Heart left ventricle (tissue), 16 donors: ENCODE measurements around the gene MAPK11. TPM values are rescaled to one million over a fixed set of nuclear protein-coding genes. Genes with fewer than 3 reads are reported as not detected.

Experiments used
- ATAC-seq, 4 donors: fragments of 200-7000 bp; cut with Tn5 transposase; one replicate each; pipeline ENCODE4 v1.9.1; 2020 to 2022; ENCODE audit warnings: moderate library complexity in 4 of 4, mild to moderate bottlenecking in 3 of 4, moderate number of reproducible peaks in 1 of 4
- DNase-seq, 5 donors: peaks; one replicate each; pipeline ENCODE4 v3.0.0-alpha.2; 2020
- H3K27ac ChIP-seq, 12 donors: fragments of 200-600 bp; sonication (generic) in 4 of 12; one replicate each; pipeline versions ENCODE4 v1.5.0 to v1.8.0; 2016 to 2022; ENCODE audit warnings: mild to moderate bottlenecking in 2 of 12
- H3K27me3 ChIP-seq, 9 donors: fragments of 200-600 bp; sonication (generic) in 2 of 9; one replicate each; pipeline versions ENCODE4 v1.5.1 to v1.8.0; 2016 to 2022; ENCODE audit warnings: mild to moderate bottlenecking in 3 of 9
- H3K36me3 ChIP-seq, 9 donors: fragments of 200-600 bp; sonication (generic) in 2 of 9; one replicate each; pipeline versions ENCODE4 v1.5.0 to v1.8.0; 2018 to 2022; ENCODE audit warnings: mild to moderate bottlenecking in 2 of 9
- H3K4me1 ChIP-seq, 12 donors: fragments of 200-600 bp; sonication (generic) in 4 of 12; one replicate each; pipeline versions ENCODE4 v1.5.0 to v1.8.0; 2016 to 2022; ENCODE audit warnings: mild to moderate bottlenecking in 3 of 12
- H3K4me3 ChIP-seq, 12 donors: fragments of 200-600 bp; sonication (generic) in 4 of 12; one replicate each; pipeline versions ENCODE4 v1.5.0 to v1.8.0; 2017 to 2022; ENCODE audit warnings: mild to moderate bottlenecking in 9 of 12, moderate library complexity in 4 of 12
- H3K9me3 ChIP-seq, 12 donors: fragments of 200-600 bp; sonication (generic) in 4 of 12; one replicate each; pipeline versions ENCODE4 v1.5.0 to v1.8.0; 2016 to 2022; ENCODE audit warnings: mild to moderate bottlenecking in 1 of 12
- POLR2A ChIP-seq, 2 donors: fragments of 450-650 bp; IDR thresholded peaks; one replicate each; pipeline ENCODE4 v1.6.1; 2017; ENCODE audit warnings: antibody characterized with exemption in 2 of 2, mild to moderate bottlenecking in 2 of 2, moderate library complexity in 2 of 2
- WGBS, 4 donors: extraction: QIAGEN DNeasy Blood & Tissue Kit in 2 of 4; methylation state at CpG; one replicate each; pipeline versions ENCODE4 v1.1.5 to v1.1.7; 2013 to 2018; 5-methylcytosine and 5-hydroxymethylcytosine counted together
- intact Hi-C, 10 donors: fragments of 100-400 bp; cut with DNase I; formaldehyde crosslinking; loops; one replicate each; pipeline versions ENCODE4 v1.11.1 to v1.14.2; 2022
- polyA plus RNA-seq, 2 donors: library from polyadenylated mRNA; stranded (reverse); fragments of 200-250 nt; gene quantifications; one replicate each; pipeline ENCODE4 v1.2.3, GENCODE V29; 2013
- total RNA-seq, 9 donors: library from RNA; depleted of rRNA in 2 of 9; stranded (reverse); fragments of >200 nt in 2 of 9; fragmentation: NEBNext Ultra II Directional in 3 of 9; extraction: Animal tissue kit (Norgen Biotek cat#: 25700) in 3 of 9; gene quantifications; one replicate each; pipeline versions ENCODE4 v1.1.0 to v1.2.4, GENCODE V29; 2016 to 2023
- TF ChIP-seq, protein P1 (sequence below), 12 donors: fragments of 200-600 bp; sonication (generic) in 4 of 12; IDR thresholded peaks; one replicate each; pipeline versions ENCODE4 v1.5.0 to v1.8.0; 2018 to 2022; ENCODE audit warnings: antibody characterized with exemption in 12 of 12, mild to moderate bottlenecking in 5 of 12
- donor health status: ischemic (EF 13 %, LVEDD 7.1; RV severe dilation, severe dysfunction).
- donor health status: healthy with polysubstance abuse.
- donor health status: DM: no; HTN: yes; CAD: no.
- donor health status: DM: no; HTN: no; CAD: no.
- donor health status: ischemic (EF 25% LVEDD 6.9; RV normal size, moderate dysfunction).
- donor health status: ischemic (EF 25% LVEDD 5.7; RV mildly dilated, moderate dysfunction).
- donor health status: healthy.
- donor health status: DM: yes; HTN: yes; CAD: no.
- donor health status: ischemic (EF 35%, LVEDD 5.7; RV mildly dilated, moderate dysfunction).
- donor health status: nonischemic (EF 11% LVEDD 7.7; RV severe dilation, severe dysfunction).
- donor health status: DM: yes; HTN: yes; CAD: no.
- donor health status: PGD.
- donor health status: ischemic (EF 29% LVEDD 5.4; RV normal size, mild dysfunction).
- donor health status: nonischemic (EF 23%, LVEDD 6.1; RV moderate dilation, normal function).

The MAPK11 gene
- total and polyA plus RNA-seq, 11 donors = 5.0 to 12.1 (median 7.5) TPM

DNA sequence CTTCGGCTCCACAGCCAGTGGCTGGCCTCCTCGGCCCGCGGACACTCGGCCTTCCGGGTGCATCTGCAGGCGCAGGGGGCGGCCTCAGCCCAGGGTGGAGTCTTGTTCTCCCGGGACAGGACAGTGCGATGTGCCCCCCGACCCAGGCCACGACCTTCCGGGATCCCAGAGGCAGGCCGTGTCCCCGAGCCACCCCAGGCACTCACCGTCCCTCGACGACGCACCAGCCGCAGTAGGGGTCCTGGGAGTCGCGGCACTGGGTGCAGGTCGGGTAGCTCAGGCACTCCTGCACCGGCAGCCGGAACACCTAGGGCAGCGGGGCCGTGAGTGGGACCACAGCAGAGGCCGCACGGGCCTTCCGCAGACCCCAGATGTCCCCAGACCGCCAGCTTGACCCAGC is 17.6 kb upstream of the MAPK11 start:
- H3K36me3 ChIP-seq = peaks cover 0 to 80% (median 69%) of the 10 kb centered on the region in 9 donors
- intact Hi-C loops = no loop called here
- no peaks in the 10 kb centered on the region for H3K9me3 ChIP-seq
- H3K4me1 ChIP-seq = peaks cover under 1 to 18% (median 6%) of the 10 kb centered on the region in 12 donors
- no peaks in the 10 kb centered on the region for H3K27me3 ChIP-seq
- ATAC-seq (no peak), DNase-seq (no peak)
- H3K4me3 ChIP-seq = no peak overlapping the region
- WGBS, 4 donors = 94 to 95% (median 95%) methylated on average over 16 to 31 of the region's 31 CpGs
- TF ChIP-seq, protein P1, sequence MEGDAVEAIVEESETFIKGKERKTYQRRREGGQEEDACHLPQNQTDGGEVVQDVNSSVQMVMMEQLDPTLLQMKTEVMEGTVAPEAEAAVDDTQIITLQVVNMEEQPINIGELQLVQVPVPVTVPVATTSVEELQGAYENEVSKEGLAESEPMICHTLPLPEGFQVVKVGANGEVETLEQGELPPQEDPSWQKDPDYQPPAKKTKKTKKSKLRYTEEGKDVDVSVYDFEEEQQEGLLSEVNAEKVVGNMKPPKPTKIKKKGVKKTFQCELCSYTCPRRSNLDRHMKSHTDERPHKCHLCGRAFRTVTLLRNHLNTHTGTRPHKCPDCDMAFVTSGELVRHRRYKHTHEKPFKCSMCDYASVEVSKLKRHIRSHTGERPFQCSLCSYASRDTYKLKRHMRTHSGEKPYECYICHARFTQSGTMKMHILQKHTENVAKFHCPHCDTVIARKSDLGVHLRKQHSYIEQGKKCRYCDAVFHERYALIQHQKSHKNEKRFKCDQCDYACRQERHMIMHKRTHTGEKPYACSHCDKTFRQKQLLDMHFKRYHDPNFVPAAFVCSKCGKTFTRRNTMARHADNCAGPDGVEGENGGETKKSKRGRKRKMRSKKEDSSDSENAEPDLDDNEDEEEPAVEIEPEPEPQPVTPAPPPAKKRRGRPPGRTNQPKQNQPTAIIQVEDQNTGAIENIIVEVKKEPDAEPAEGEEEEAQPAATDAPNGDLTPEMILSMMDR (IDR thresholded peaks at IDR 0.05) = no peak
- no peak for TF ChIP-seq POLR2A (IDR thresholded peaks at IDR 0.05)
- no peak overlapping the region for H3K27ac ChIP-seq

DNA sequence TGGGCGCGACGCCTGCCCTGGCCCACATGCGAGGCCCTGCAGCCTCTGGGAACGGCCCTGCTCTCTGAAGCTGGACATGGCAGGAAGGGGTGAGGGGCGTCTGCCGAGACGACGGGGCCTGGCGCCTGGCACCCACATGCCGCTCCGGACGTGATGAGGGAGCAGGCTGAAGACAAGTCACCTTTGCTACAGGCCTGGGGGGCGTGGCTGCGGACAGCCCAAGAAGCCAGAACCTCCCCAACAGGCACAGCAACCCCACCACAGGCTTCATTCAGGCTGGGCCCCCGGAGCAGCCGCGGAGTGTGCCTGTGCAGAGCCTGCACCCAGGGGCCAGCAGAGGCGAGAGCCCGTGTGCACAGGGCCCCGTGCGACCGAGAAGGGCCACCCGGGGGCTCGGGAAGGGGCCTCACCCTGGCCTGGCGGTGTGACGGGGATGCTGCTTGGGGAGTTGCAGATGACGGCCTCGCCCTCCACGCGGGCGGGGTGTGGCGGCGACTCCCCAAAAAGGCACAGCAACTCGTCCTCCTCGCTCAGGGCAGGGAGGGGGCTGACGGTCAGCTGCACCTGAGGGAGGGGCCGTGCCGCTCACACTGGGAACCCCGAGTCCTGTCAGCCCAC is 16.6 kb upstream of the MAPK11 start:
- no peak overlapping the region for H3K4me3 ChIP-seq
- TF ChIP-seq, protein P1 (IDR thresholded peaks at IDR 0.05) = no peak
- TF ChIP-seq POLR2A (IDR thresholded peaks at IDR 0.05) = no peak
- H3K27ac ChIP-seq = no peak overlapping the region
- DNase-seq (no peak), ATAC-seq (no peak)
- H3K27me3 ChIP-seq = no peaks in the 10 kb centered on the region
- peaks cover 0 to 89% (median 78%) of the 10 kb centered on the region in 9 donors for H3K36me3 ChIP-seq
- H3K4me1 ChIP-seq = peaks cover 0 to 13% (median 1%) of the 10 kb centered on the region in 12 donors
- no peaks in the 10 kb centered on the region for H3K9me3 ChIP-seq
- intact Hi-C loops = no loop called here
- 86 to 93% (median 91%) methylated on average over 20 to 40 of the region's 40 CpGs for WGBS, 4 donors

DNA sequence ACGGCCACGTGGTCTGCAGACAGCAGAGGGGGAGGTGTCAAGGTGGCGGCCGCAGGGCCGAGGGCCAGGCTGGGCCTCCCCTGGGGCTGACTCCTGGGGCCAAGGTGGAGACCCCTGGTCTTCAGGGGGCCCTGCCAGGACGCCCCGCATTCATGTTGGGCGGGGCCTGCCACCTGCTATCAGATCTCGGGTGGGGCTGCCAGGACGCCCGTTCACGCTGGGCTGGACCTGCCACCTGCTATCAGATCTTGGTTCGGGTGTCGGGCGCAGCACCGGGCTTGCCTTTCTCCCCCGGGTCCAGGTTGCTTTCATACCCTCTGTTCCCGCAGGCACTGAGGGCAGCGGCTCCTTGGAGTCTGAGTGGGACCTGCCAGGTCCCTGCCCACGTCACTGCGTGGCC is 16.1 kb upstream of the MAPK11 start:
- ATAC-seq (no peak), DNase-seq (no peak)
- Histone ChIP-seq H3K9me3 (no peaks in the 10 kb centered on the region), H3K4me1 (peaks cover 0 to 15% (median 1%) of the 10 kb centered on the region in 12 donors), H3K36me3 (peaks cover 0 to 93% (median 83%) of the 10 kb centered on the region in 9 donors), H3K27me3 (no peaks in the 10 kb centered on the region), H3K4me3 (no peak overlapping the region), H3K27ac (no peak overlapping the region)
- intact Hi-C loops = no loop called here
- TF ChIP-seq POLR2A (IDR thresholded peaks at IDR 0.05) = no peak
- TF ChIP-seq, protein P1 (IDR thresholded peaks at IDR 0.05) = no peak
- WGBS, 4 donors = 86 to 92% (median 90%) methylated on average over 21 of the region's 21 CpGs

DNA sequence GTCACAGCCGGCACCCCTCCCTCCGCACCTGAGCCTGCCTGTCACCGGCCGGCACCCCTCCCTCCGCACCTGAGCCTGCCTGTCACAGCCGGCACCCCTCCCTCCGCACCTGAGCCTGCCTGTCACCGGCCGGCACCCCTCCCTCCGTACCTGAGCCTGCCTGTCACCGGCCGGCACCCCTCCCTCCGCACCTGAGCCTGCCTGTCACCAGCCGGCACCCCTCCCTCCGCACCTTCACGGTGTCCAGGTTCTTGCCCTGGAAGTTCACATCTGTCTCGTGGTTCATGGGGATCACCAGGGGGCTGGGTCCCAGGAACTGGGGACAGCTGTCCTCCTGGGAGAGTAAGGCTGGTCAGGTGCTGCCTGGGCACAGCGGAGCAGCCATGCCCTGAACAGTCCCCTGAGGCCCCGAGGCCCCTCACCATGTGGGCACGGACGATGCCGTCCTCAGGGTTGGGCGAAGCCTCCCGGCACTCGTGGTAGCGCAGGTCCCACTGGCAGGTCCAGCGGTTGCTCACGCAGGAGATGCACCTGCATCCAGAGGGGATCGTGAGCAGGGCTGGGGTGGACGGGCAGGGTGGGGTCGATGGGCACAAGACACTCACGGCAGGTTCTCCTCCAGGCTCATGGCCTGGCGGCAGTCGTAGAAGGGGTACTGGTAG is 15.5 kb upstream of the MAPK11 start:
- Histone ChIP-seq H3K4me1 (peaks cover 0 to 15% (median 1%) of the 10 kb centered on the region in 12 donors), H3K4me3 (no peak overlapping the region), H3K9me3 (no peaks in the 10 kb centered on the region), H3K27me3 (no peaks in the 10 kb centered on the region), H3K36me3 (peaks cover 0 to 93% (median 89%) of the 10 kb centered on the region in 9 donors), H3K27ac (no peak overlapping the region)
- DNase-seq = no peak
- no peak for ATAC-seq
- intact Hi-C loops = no loop called here
- WGBS, 4 donors = 94 to 96% (median 95%) methylated on average over 15 to 31 of the region's 34 CpGs
- TF ChIP-seq, protein P1 (IDR thresholded peaks at IDR 0.05) = no peak
- TF ChIP-seq POLR2A (IDR thresholded peaks at IDR 0.05) = no peak
